Immature natural killer cell (primary cell): ENCODE measurements around the gene KLF15. TPM values are rescaled to one million over a fixed set of nuclear protein-coding genes. Genes with fewer than 3 reads are reported as not detected.

ENCODE experiments used
- DNase-seq, 3 donors: peaks; one replicate each; pipeline ENCODE4 v3.0.0; 2022; ENCODE audit warnings: mixed read lengths in 1 of 3
- H3K27ac Mint-ChIP-seq, 6 donors: one replicate each; pipeline ENCODE4 v1.8.0; 2020; ENCODE audit warnings: mixed read lengths in 6 of 6, mild to moderate bottlenecking in 5 of 6, inconsistent platforms in 4 of 6, moderate library complexity in 3 of 6
- H3K27me3 Mint-ChIP-seq, 3 donors: one replicate each; pipeline ENCODE4 v1.8.0; 2020 to 2021; ENCODE audit warnings: low read depth in 3 of 3, mild to moderate bottlenecking in 3 of 3, mixed read lengths in 3 of 3, moderate library complexity in 3 of 3, inconsistent platforms in 1 of 3
- H3K36me3 Mint-ChIP-seq, 3 donors: one replicate each; pipeline ENCODE4 v1.8.0; 2020; ENCODE audit warnings: mixed read lengths in 3 of 3, inconsistent platforms in 2 of 3, mild to moderate bottlenecking in 2 of 3
- H3K4me1 Mint-ChIP-seq, 2 donors: one replicate each; pipeline ENCODE4 v1.8.0; 2020; ENCODE audit warnings: inconsistent platforms in 2 of 2, mild to moderate bottlenecking in 2 of 2, mixed read lengths in 2 of 2, moderate library complexity in 1 of 2
- H3K4me3 Mint-ChIP-seq, 5 donors: one replicate each; pipeline ENCODE4 v1.8.0; 2020; ENCODE audit warnings: mild to moderate bottlenecking in 5 of 5, mixed read lengths in 5 of 5, inconsistent platforms in 3 of 5, moderate library complexity in 3 of 5
- H3K9me3 Mint-ChIP-seq, 6 donors: one replicate each; pipeline ENCODE4 v1.8.0; 2020; ENCODE audit warnings: mild to moderate bottlenecking in 6 of 6, mixed read lengths in 6 of 6, inconsistent platforms in 4 of 6, moderate library complexity in 3 of 6
- polyA plus RNA-seq, 3 donors: library from polyadenylated mRNA; unstranded; fragments of 300-500 nt; fragmentation: Illumina TruSeq; gene quantifications; one replicate each; pipeline ENCODE4 v1.2.3, GENCODE V29; 2021

The KLF15 gene
- not detected for polyA plus RNA-seq

DNA sequence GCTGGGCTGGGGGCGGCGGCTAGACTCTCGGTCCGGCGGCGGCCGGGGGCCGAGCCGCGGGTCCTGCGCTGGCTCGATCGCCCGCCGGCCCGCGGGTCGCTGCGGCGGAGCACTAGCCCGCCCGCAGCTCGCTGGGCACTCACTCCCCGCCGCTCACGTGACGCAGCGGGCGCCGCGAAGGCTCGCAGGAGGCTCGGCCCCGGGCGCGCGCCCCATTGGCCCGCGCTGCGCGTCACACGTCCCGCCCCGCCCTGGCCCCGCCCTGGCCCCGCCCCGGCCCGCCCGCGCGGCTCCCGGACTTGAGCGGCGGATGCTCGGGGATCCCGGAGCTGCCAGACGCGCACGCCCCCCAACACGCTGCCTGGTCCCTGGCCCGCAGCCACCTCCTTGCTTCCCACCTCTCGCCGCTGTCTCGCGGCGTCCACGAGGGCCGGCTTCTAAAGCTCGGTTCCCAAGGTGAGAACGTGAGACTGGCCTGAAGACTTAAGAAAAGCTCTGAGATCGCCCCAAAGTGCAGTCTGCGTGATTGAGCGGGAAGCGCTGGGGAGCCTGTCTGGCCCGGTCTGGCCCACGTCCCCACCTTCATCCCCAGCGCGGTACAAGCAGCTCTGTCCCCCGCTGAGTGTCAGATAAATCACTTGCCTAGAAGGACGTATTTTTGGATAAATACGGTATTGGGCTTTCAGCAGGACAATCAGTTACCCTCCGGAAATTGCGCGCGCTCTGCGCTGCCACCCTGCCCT, at the start of gene KLF15:
TSS of gene KLF15 (minus strand) at position 114 of the 743 bp plus-strand sequence. CDS start 4,486 bp downstream, outside the sequence.
- peaks cover 16% of the 10 kb centered on the region in 2 donors for H3K4me1 Mint-ChIP-seq
- peak; percentile 72 to 76 (median 75) for DNase-seq
- no peaks in the 10 kb centered on the region for H3K36me3 Mint-ChIP-seq
- peaks cover 0 to 3% (median 0%) of the 10 kb centered on the region in 6 donors for H3K9me3 Mint-ChIP-seq
- H3K4me3 Mint-ChIP-seq, result peak within 1 kb of the TSS; percentile 85 to 93 (median 90)
- H3K27me3 Mint-ChIP-seq, result peaks cover 8 to 22% (median 17%) of the 10 kb centered on the region in 3 donors
- peak within 1 kb of the TSS in 5 of 6 donors; percentile 66 to 81 (median 75) for H3K27ac Mint-ChIP-seq

DNA sequence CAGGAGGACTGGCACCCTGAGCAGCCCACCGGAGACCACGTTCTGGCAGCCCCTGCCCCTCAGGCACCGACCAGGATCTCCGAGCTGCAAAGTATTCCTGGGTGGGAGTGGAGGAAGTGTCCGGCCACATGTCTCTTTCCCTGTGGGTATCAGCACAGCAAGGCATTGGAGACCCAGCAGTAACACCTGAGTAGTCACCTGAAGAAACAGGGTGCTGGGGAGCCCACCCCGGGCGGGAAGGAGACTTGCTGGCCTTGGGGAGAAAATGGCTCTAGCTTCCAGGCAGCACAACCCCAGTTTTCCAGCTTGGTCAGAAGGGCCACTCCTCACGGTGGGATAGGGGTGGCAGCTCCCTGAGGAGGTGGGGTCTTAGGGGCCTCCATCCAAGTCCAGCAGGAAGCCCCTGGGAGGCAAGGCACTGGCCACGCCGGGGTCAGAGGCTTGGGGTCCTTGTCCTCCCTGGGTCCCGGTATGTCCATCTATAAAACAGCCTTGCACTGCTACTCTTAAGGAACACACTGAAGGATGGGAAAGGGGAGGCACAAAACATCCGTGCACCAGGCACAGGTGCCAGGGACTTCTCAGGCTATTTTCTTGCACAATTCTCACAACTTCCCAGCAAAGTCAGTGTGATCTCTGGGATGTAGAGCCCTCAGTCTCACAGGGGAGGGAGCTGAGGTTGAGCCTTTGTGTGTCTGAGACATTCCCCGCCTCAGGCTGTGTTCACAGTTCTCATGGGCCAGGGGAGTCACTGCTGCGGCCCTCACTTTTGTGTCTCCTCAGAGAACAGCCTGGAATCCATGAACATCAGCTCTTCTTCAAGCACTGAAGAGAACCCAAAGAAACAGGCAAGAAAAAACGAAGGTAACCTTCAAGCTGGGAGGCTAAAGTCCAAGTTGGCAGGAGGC, 49.4 kb upstream of the KLF15 start:
- no peaks in the 10 kb centered on the region for H3K9me3 Mint-ChIP-seq
- DNase-seq, result no peak
- H3K4me1 Mint-ChIP-seq, result no peaks in the 10 kb centered on the region
- H3K27ac Mint-ChIP-seq, result no peak overlapping the region
- no peaks in the 10 kb centered on the region for H3K36me3 Mint-ChIP-seq
- peaks cover 3 to 14% (median 7%) of the 10 kb centered on the region in 3 donors for H3K27me3 Mint-ChIP-seq
- H3K4me3 Mint-ChIP-seq, result no peak overlapping the region

DNA sequence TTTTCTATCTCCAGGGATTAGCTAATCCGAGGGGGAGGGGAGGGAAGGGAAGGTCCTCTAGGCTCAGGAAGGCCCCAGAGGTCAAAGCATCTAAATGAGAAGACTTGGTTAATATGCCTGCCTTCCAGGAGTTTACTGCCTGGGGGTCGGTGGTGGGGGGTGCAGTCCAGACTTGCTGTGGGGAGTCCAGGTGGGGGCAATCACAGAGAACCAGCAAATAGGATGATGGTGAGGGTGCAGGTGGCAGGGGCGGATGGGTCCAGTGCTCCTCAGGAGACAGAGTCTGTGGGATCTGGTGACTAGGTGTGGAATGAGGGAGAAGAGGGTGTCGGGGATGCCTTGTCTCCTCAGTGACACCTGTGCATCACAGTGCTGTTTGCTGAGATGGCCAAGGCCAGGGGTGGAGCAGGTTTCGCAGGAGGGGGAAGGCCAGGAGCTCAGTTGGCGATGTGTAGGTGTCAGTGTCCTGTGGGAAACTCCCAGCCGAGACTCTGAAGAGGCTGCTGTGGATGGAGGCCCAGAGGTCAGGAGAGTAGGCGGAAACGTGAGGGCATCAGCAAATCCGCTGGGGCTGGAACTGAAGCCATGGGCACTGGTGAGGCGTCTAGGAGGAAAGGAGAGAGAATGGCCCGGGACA, 45.6 kb upstream of the KLF15 start:
- Mint-ChIP-seq H3K27me3 (peaks cover 2 to 11% (median 4%) of the 10 kb centered on the region in 3 donors), H3K36me3 (no peaks in the 10 kb centered on the region), H3K4me3 (no peak overlapping the region), H3K4me1 (no peaks in the 10 kb centered on the region), H3K9me3 (no peaks in the 10 kb centered on the region), H3K27ac (no peak overlapping the region)
- DNase-seq, result no peak

DNA sequence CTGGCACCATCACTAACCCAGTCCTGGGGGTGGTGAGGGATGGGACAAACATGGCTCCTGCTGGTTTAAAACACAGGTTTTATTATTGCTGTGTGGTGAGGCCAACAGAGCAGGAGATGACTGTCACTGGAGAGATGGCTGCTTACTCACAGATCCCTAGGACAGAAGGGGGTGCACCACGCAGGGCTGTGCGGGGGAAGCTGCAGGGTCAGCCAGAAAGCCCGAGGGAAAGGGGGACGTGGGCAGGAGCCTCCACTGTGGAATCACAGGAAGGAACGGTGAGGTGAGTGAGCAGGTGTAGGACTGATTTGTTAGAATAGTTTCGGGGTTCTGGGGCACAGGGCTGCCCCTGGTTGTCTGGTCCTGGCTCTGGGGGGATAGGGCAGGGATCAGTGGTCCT, 45.0 kb upstream of the KLF15 start:
- Mint-ChIP-seq H3K36me3 (no peaks in the 10 kb centered on the region), H3K4me3 (no peak overlapping the region), H3K27ac (no peak overlapping the region), H3K9me3 (no peaks in the 10 kb centered on the region), H3K4me1 (no peaks in the 10 kb centered on the region), H3K27me3 (peaks cover 2 to 11% (median 4%) of the 10 kb centered on the region in 3 donors)
- no peak for DNase-seq

DNA sequence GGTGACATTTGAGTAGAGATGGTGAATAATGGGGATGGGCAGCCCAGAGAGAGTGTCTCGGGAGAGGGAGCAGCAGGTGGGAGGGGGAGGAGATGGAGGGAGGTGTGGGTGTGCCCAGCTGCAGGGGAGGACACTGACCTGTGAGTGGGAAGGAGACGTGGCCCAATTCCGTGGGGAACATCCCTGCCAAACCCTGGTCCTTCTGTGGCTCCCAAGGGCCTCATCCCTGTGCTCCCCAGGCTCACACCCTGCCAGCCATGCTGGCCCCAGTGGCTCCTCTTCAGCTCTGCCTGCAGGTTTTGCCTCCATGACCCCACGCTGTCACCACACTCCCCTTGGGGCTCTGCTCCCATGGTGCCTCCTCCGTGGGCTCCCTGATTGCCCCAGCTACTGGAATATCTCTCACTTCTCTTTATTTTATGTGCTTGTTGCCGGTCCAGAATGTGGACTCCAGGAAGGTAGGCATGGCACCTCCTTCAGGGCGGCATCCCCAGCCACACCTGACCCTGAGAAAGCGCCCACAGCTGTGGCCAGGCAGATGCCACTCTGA, 44.5 kb upstream of the KLF15 start:
- Mint-ChIP-seq H3K4me3 (no peak overlapping the region), H3K27ac (peak overlapping the region in 1 of 6 donors; percentile 35), H3K27me3 (peaks cover 2 to 9% (median 4%) of the 10 kb centered on the region in 3 donors), H3K36me3 (no peaks in the 10 kb centered on the region), H3K4me1 (no peaks in the 10 kb centered on the region), H3K9me3 (no peaks in the 10 kb centered on the region)
- DNase-seq, result no peak

DNA sequence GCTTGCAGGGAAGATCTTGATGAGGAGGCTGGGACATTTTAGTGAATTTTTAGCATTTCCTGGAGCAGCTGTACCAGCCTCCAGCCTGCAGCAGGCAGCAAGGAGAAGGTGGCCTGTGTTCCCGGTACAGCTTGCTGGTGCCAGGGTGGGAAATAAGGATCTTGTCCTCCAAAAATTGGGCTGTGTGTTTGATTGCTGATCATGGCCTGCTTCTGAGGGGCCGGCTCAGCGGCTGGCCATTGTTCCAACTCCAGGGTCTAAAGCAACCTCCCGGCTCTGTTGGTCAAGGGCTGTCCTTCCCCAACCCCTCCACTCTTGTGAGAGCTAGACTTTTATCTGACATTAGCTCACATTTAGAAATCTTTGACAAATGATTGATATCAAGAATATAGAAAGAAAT, 42.5 kb upstream of the KLF15 start:
- Mint-ChIP-seq H3K4me3 (no peak overlapping the region), H3K9me3 (no peaks in the 10 kb centered on the region), H3K27ac (no peak overlapping the region), H3K36me3 (no peaks in the 10 kb centered on the region), H3K27me3 (peaks cover 4 to 9% (median 5%) of the 10 kb centered on the region in 3 donors), H3K4me1 (no peaks in the 10 kb centered on the region)
- no peak for DNase-seq

DNA sequence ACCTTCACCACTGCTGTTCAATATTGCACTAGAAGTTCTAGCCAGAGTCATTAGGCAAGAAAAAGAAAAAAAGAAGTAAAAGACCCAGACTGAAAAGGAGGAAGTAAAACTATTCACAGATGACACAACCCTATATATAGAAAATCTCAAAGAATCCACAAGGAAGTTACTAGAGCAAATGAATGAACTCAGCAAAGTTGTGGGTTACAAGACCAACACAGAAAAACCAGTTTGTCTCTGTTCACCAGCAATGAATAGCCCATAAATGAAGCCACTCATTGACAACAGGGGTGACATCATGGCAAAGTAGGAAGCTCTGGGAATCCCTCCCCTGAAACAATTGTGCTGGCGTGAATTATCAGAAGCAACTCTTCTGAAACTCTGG, 42.1 kb upstream of the KLF15 start:
- Mint-ChIP-seq H3K27me3 (peaks cover 2 to 7% (median 7%) of the 10 kb centered on the region in 3 donors), H3K27ac (no peak overlapping the region), H3K36me3 (no peaks in the 10 kb centered on the region), H3K4me3 (no peak overlapping the region), H3K9me3 (no peaks in the 10 kb centered on the region), H3K4me1 (no peaks in the 10 kb centered on the region)
- DNase-seq, result no peak

DNA sequence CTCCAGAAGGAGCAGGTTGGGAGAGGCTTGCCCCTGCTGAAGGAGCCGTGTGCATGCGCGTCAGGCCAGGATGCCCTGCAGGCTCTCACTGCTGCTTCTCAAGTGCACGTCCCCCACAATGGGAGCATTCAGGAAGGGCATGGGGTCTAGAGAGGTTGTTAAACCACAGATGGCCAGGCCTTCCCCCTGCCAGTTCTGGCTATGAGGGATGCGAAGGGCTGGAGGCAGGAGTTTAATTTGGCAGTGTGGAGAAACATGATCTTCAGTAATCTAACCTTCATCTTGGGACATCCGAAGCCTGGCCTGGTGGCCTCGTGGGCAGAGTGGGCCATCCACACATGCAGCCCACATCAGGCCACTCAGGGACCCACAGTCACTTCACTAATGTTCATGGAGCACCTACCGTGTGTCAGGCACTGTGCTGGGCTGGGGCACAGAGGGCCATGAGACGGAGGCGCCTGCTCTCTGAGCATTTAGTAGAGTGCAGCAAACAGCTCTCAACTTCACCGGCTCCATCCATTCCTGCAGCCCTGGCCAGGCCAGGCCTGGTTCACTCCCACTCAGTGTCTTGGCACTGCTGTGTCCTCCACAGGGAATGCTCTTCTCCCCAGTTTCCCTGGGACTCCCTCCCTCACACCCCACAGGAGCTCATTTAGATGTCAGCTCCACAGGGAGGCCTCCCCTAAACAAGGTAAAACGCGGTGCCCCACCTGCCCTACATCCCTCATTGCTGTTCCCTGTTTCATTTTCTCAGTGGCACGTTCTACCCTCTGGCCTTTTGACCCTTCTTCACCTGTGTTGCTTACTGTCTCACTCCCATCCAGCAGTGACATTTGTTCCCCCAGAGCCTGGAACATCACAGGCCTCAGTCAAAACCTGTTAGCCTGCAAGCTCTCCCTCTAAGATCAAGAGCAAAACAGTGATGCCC, 41.5 kb upstream of the KLF15 start:
- no peak for DNase-seq
- H3K4me1 Mint-ChIP-seq, result no peaks in the 10 kb centered on the region
- peaks cover 0 to 7% (median 6%) of the 10 kb centered on the region in 3 donors for H3K27me3 Mint-ChIP-seq
- no peak overlapping the region for H3K4me3 Mint-ChIP-seq
- H3K9me3 Mint-ChIP-seq, result no peaks in the 10 kb centered on the region
- H3K27ac Mint-ChIP-seq, result no peak overlapping the region
- no peaks in the 10 kb centered on the region for H3K36me3 Mint-ChIP-seq

DNA sequence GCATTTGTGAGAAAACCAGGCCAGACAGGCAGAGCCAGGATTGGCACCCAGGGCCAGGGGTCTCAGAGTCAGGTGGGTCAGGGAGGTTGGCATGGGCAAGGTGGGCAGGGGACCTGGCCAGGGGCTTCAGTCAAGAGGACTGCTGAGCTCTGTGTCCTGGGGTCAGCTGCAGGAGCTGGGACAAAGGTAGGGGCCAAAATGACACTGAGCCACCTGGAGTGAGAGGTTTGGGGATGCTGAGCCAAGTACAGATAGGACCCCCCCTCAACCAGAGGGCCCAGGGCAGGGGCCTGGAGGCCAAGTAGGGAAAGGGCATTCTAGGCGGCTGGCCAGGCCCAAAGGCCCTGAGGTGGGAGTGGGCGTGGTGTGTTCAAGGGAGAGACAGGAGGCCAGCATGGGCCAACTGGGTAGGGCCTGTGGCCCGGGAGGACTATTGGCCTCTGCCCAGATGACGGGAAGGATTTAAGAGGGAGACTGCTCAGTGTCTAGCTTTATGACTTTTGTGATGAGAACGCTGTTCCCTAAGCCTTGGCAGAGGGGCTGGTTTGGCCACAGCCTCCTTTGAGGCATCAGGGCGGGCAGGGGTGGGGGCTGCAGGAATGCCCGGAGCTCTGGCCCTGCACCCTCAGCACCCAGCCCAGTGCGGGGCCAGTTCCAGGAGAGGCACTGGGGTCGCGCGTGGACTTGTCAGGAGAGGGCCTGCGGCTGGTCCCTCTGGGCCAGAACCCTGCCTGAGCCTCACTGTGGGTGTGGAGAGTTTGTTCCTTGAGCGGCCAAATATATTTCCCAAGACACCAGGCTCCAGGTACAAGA, 40.6 kb upstream of the KLF15 start:
- Mint-ChIP-seq H3K4me3 (no peak overlapping the region), H3K27ac (no peak overlapping the region), H3K27me3 (peaks cover 0 to 7% (median 4%) of the 10 kb centered on the region in 3 donors), H3K4me1 (no peaks in the 10 kb centered on the region), H3K9me3 (no peaks in the 10 kb centered on the region), H3K36me3 (no peaks in the 10 kb centered on the region)
- DNase-seq, result no peak

DNA sequence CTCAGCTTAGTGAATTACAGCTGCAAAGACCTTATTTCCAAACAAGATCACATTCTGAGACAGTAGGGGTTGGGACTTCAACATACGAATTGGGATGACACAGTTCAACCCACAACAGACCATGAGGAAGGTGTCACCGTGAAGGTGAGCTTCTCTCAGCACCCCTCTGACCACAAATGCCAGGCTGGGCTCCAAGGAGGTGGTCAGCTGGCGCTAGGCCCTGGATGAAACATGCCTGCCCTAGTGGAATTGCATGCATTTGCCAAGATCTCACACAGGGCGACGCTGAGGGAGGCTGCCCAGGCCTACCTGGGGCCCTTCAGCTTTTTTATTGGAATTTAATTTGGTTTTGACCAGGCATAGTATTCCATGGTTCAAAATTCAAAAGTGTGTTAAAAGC, 39.3 kb upstream of the KLF15 start:
- Mint-ChIP-seq H3K27ac (no peak overlapping the region), H3K27me3 (peaks cover 0 to 7% (median 2%) of the 10 kb centered on the region in 3 donors), H3K9me3 (no peaks in the 10 kb centered on the region), H3K4me1 (no peaks in the 10 kb centered on the region), H3K4me3 (no peak overlapping the region), H3K36me3 (no peaks in the 10 kb centered on the region)
- no peak for DNase-seq

DNA sequence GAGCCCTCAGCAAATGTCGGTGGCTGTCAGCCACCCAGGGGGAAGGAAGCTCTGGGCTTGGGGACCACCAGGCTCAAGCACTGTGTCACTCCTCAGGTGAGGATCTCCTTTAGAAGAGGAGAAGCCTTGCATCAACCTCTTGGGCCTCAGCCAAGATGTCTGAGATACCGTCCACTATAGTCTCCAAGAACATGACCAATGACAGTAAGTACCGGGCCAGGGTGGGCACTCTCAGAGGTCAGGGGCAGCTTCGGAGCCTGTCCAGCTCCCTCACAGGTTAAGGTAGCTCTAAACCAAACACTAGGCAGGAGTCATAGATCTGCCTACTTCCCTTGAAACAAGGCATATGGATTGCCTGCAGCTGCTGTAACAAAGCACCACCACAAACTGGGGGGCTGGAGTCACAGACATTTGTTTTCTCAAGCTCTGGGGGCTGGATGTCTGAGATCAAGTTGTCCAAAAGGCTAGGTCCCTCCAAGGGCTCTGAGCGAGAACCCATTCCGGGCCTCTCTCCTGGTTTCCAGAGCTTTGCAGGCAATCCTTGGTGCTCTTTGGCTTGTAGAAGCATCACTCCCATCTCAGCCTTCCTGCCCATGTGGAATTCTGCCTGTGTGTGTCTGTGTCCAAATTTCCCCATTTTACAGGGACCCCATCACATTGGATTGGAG, 38.8 kb upstream of the KLF15 start:
- no peak overlapping the region for H3K4me3 Mint-ChIP-seq

DNA sequence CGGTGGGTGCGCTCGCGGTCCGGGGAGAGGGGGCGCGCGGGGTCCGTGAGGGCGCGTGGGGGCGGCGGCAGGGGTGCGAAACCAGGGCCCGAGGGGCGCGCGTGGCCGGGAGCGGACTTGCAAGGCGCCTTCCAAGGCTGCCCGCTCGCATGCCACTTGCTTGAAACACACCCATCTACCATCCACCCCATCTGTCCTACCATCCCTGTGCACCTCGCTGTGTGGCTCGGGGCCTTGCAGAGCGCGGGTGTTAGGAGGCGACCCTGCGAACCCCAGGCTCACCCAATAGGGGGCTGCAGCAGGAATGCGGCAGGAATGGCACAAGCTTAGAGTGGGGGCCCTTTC, 37.7 kb upstream of the KLF15 start:
- Mint-ChIP-seq H3K36me3 (no peaks in the 10 kb centered on the region), H3K4me1 (no peaks in the 10 kb centered on the region), H3K9me3 (no peaks in the 10 kb centered on the region), H3K27me3 (peaks cover 2 to 5% (median 5%) of the 10 kb centered on the region in 3 donors), H3K27ac (no peak overlapping the region), H3K4me3 (no peak overlapping the region)
- no peak for DNase-seq

More for the DNA sequence above, 38.8 kb upstream of the KLF15 start:
- no peaks in the 10 kb centered on the region for H3K4me1 Mint-ChIP-seq
- no peak for DNase-seq
- peaks cover 2 to 7% (median 4%) of the 10 kb centered on the region in 3 donors for H3K27me3 Mint-ChIP-seq
- H3K36me3 Mint-ChIP-seq, result no peaks in the 10 kb centered on the region
- no peak overlapping the region for H3K27ac Mint-ChIP-seq
- no peaks in the 10 kb centered on the region for H3K9me3 Mint-ChIP-seq
